Testis (tissue), 3 donors: ENCODE measurements around the gene DNHD1. TPM values are rescaled to one million over a fixed set of nuclear protein-coding genes. Genes with fewer than 3 reads are reported as not detected.
A peak's percentile ranks its signal among the peaks of the same experiment; 100 is the strongest.

ENCODE experiments used
- DNase-seq: peaks from one replicate; pipeline ENCODE4 v3.0.0-alpha.2; 2019
- H3K27ac ChIP-seq, 2 donors: fragments of 200-600 bp; sonication (generic); one replicate each; pipeline ENCODE4 v1.5.1; 2019
- H3K27me3 ChIP-seq: fragments of 200-600 bp; sonication (generic); one replicate; pipeline ENCODE4 v1.5.1; 2019
- H3K36me3 ChIP-seq: fragments of 200-600 bp; sonication (generic); one replicate; pipeline ENCODE4 v1.5.1; 2017; ENCODE audit warnings: low read depth; ENCODE audit errors: missing control alignments
- H3K4me1 ChIP-seq: fragments of 200-600 bp; sonication (generic); one replicate; pipeline ENCODE4 v1.5.1; 2019
- H3K4me3 ChIP-seq, 2 donors: fragments of 200-600 bp; sonication (generic); one replicate each; pipeline ENCODE4 v1.5.1; 2017 to 2019
- H3K9me3 ChIP-seq: fragments of 200-600 bp; sonication (generic); one replicate; pipeline ENCODE4 v1.5.1; 2017
- POLR2A ChIP-seq: fragments of 450-650 bp; IDR thresholded peaks from one replicate; pipeline ENCODE4 v1.6.1; 2017; ENCODE audit warnings: antibody characterized with exemption, mild to moderate bottlenecking, moderate library complexity
- WGBS, 2 donors: methylation state at CpG; one replicate each; pipeline ENCODE4 v1.1.5; 2018; 5-methylcytosine and 5-hydroxymethylcytosine counted together
- intact Hi-C: fragments of 100-400 bp; cut with DNase I; formaldehyde crosslinking; loops from one replicate; pipeline ENCODE4 v1.15.1; 2023; ENCODE audit warnings: low total_unique reads
- polyA plus RNA-seq: library from polyadenylated mRNA; stranded (reverse); fragments of 350-450 nt; fragmentation: Illumina TruSeq; extraction: RNeasy Lipid Tissue Mini Kit (QIAGEN cat#74804); gene quantifications from one replicate; pipeline ENCODE4 v1.2.3, GENCODE V29; 2014; ENCODE audit warnings: low read depth, low replicate concordance; ENCODE audit not compliant: insufficient read depth
- total RNA-seq, 2 donors: library from RNA; depleted of rRNA; stranded (reverse); fragments of >200 nt; gene quantifications; one replicate each; pipeline ENCODE4 v1.2.3, GENCODE V29; 2016
- TF ChIP-seq, protein P1 (sequence below), 3 experiments: fragments of 450-650 bp in 2 of 3; fragments of 200-600 bp in 1 of 3; sonication (generic) in 1 of 3; IDR thresholded peaks; one replicate each; pipeline ENCODE4 v1.5.1; 2016 to 2019; ENCODE audit warnings: antibody characterized with exemption in 3 of 3, mild to moderate bottlenecking in 2 of 3, moderate library complexity in 1 of 3

Gene DNHD1
- total and polyA plus RNA-seq, 3 donors from 2014 or later: 66.3 to 103 (median 83.2) TPM

DNA sequence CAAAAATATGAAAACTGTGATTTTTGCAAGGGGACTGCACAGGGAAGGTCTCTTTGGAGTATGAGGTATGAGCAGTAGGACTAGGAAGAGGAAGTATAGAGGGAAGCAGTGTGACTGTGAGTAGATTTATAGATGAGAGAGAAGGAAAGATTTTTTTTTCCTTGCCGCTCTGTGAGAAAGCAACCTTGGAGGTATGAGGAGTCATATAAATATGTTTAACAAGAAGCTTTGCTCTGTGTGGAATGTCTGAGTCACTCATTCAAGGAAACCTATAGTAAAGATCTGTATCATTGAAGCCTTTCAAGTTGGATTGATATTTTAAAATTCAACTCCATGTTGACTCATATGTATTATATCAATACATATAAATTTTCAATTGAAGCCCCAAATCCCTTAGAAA lies 26.2 kb downstream of the DNHD1 start:
- 0% methylated on average over 1 of the region's 1 CpG for WGBS, 2 donors
- Histone ChIP-seq H3K4me3 (no peak overlapping the region), H3K36me3 (no peaks in the 10 kb centered on the region), H3K4me1 (no peaks in the 10 kb centered on the region), H3K27ac (no peak overlapping the region), H3K9me3 (no peaks in the 10 kb centered on the region), H3K27me3 (no peaks in the 10 kb centered on the region)
- no peak for DNase-seq
- intact Hi-C loops: no loop called here
- TF ChIP-seq, protein P1, sequence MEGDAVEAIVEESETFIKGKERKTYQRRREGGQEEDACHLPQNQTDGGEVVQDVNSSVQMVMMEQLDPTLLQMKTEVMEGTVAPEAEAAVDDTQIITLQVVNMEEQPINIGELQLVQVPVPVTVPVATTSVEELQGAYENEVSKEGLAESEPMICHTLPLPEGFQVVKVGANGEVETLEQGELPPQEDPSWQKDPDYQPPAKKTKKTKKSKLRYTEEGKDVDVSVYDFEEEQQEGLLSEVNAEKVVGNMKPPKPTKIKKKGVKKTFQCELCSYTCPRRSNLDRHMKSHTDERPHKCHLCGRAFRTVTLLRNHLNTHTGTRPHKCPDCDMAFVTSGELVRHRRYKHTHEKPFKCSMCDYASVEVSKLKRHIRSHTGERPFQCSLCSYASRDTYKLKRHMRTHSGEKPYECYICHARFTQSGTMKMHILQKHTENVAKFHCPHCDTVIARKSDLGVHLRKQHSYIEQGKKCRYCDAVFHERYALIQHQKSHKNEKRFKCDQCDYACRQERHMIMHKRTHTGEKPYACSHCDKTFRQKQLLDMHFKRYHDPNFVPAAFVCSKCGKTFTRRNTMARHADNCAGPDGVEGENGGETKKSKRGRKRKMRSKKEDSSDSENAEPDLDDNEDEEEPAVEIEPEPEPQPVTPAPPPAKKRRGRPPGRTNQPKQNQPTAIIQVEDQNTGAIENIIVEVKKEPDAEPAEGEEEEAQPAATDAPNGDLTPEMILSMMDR (IDR thresholded peaks at IDR 0.05): no peak
- TF ChIP-seq POLR2A: no peak

DNA sequence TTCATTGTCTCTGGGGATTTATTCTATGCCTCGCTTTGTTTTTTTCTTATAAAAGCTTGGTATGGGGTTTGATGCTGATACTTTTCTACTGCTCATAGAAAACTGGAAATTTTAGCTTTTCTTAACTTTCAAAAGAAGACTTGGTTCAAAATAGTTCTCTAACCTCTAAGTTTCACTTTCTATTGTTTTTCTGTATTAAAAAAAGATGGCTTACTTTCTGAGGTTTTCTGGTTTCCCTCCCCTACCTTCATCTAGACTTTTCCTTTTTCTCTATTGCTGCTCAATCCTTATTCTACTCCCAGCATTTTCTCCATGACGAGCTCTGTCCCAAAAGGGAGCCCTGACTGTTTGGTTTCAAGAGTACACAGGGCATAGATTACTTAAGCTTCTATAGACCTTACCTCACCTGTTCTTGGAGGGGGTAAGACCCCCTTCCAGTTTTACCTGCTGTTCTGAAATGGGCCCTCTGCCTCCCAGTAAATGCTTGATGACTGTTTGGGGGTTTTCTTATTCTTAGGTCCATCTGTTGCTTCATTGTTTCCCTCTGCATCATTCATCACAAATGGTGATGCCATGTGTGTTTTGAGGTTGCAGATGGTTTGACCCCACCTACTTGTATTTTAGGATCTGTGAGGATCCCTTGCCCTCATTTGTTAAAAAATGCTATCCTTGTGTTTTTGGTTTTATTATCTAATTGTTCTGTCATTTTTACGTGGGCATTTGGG lies 29.5 kb downstream of the DNHD1 start:
- no peak overlapping the region for H3K4me3 ChIP-seq
- intact Hi-C loops: no loop called here
- no peak overlapping the region for H3K27ac ChIP-seq
- H3K4me1 ChIP-seq: no peaks in the 10 kb centered on the region
- no peaks in the 10 kb centered on the region for H3K36me3 ChIP-seq
- DNase-seq: no peak
- TF ChIP-seq, protein P1 (IDR thresholded peaks at IDR 0.05): no peak
- TF ChIP-seq POLR2A: no peak
- 92 to 94% methylated on average over 3 of the region's 3 CpGs for WGBS, 2 donors
- H3K9me3 ChIP-seq: no peaks in the 10 kb centered on the region
- H3K27me3 ChIP-seq: no peaks in the 10 kb centered on the region

DNA sequence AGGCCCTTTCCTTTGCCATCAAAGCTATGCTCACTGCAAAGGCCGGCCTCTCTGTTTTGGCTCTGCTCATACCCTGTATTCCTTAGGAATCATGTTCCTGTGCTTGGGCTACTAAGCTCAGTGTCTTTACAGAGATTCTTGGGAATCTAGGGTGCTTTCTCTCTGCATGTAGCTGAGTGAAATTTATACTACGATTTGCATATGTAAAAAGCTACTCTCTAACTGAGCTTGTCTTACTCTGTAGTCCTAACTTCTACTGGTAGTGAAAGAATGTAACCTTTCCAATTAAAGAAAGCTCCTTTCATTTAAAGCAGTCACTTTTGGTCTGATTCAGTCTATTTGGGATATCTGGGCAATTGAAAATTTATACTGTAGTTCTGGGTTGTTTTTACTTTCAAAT lies 32.2 kb downstream of the DNHD1 start:
- no peaks in the 10 kb centered on the region for H3K27me3 ChIP-seq
- no peak overlapping the region for H3K4me3 ChIP-seq
- H3K4me1 ChIP-seq: no peaks in the 10 kb centered on the region
- H3K9me3 ChIP-seq: no peaks in the 10 kb centered on the region
- no peaks in the 10 kb centered on the region for H3K36me3 ChIP-seq
- intact Hi-C loops: no loop called here
- TF ChIP-seq, protein P1 (IDR thresholded peaks at IDR 0.05): no peak
- TF ChIP-seq POLR2A: no peak
- 93 to 95% methylated on average over 2 of the region's 2 CpGs for WGBS, 2 donors
- no peak for DNase-seq
- H3K27ac ChIP-seq: no peak overlapping the region

- no peaks in the 10 kb centered on the region for H3K4me1 ChIP-seq
- H3K4me3 ChIP-seq: no peak overlapping the region
- no peak for DNase-seq
- WGBS, 2 donors: 93 to 94% methylated on average over 2 of the region's 2 CpGs
- H3K9me3 ChIP-seq: no peaks in the 10 kb centered on the region
- no peak overlapping the region for H3K27ac ChIP-seq
- intact Hi-C loops: no loop called here
- no peaks in the 10 kb centered on the region for H3K36me3 ChIP-seq
- H3K27me3 ChIP-seq: no peaks in the 10 kb centered on the region
- no peak for TF ChIP-seq POLR2A
Measured at GRCh38 chr11:6530848-6531247, 33.8 kb downstream of the DNHD1 start.

DNA sequence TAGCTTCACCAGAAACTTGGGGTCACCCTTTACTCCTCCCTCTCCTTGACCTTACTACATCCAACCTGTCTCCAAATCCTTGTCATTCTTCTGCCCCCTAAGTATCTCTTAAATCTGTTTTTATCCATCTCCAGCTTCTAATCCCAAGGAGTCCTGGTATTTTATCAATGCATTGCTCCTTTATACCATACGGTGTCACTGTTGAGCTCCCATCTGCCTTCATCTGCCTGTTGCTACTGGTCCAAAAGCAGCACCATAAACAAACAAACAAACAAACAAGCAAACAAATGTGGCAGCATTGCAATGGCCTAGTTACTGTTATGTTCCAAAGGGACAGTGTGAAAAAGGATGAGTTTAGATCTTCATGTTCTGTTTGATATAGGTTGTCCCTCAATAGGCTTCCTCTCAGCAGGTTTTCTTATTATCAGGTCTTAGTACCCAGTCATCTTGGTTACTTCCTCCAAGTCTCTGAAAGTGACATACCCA lies 34.2 kb downstream of the DNHD1 start:
- H3K4me1 ChIP-seq: no peaks in the 10 kb centered on the region
- no peaks in the 10 kb centered on the region for H3K9me3 ChIP-seq
- H3K36me3 ChIP-seq: no peaks in the 10 kb centered on the region
- WGBS, 2 donors: 23 to 35% methylated on average over 1 of the region's 1 CpG
- no peak for DNase-seq
- H3K27me3 ChIP-seq: no peaks in the 10 kb centered on the region
- no peak overlapping the region for H3K27ac ChIP-seq
- TF ChIP-seq, protein P1 (IDR thresholded peaks at IDR 0.05): peak; percentile 49 to 69 (median 59)
- no peak for TF ChIP-seq POLR2A
- intact Hi-C loops: no loop called here
- no peak overlapping the region for H3K4me3 ChIP-seq
